GM12864 (cell line): ENCODE data around the gene GPBP1.
"Not testable (repeated sequence)": the region's sequence is repeated elsewhere in the genome, so short reads cannot be mapped to it uniquely, and the experiment has no call there.

Source experiments
- DNase-seq: peaks from one replicate; pipeline ENCODE4 v3.0.0-alpha.2; 2011; ENCODE audit warnings: low read depth
- H3K4me3 ChIP-seq: 2 replicates; pipeline ENCODE4 v1.5.1; 2011; ENCODE audit warnings: mild to moderate bottlenecking, low read depth, low read length, control low read depth
- CTCF ChIP-seq: IDR thresholded peaks from 2 replicates; pipeline ENCODE4 v1.5.1; 2011; ENCODE audit warnings: low read depth, mild to moderate bottlenecking, moderate library complexity, low read length, control low read depth, inconsistent platforms; ENCODE audit errors: missing control alignments

GPBP1 gene

GRCh38 chr5:57157131-57157530 lies 16.7 kb upstream of the GPBP1 start:
- no peak for TF ChIP-seq CTCF
- no peak for DNase-seq

GRCh38 chr5:57157666-57158065 lies 16.2 kb upstream of the GPBP1 start:
- DNase-seq = no peak
- TF ChIP-seq CTCF = no peak
- H3K4me3 ChIP-seq = no peak overlapping the region

More at GRCh38 chr5:57157131-57157530, 16.7 kb upstream of the GPBP1 start:
- no peak overlapping the region for H3K4me3 ChIP-seq

GRCh38 chr5:57163553-57164006 lies 10.3 kb upstream of the GPBP1 start:
- DNase-seq = no peak
- no peak for TF ChIP-seq CTCF
- H3K4me3 ChIP-seq = no peak overlapping the region

GRCh38 chr5:57164124-57164523 lies 9.7 kb upstream of the GPBP1 start:
- no peak overlapping the region for H3K4me3 ChIP-seq
- DNase-seq = no peak
- TF ChIP-seq CTCF = no peak

GRCh38 chr5:57165171-57165570 lies 8.7 kb upstream of the GPBP1 start:
- not testable (repeated sequence) for DNase-seq, H3K4me3 ChIP-seq

GRCh38 chr5:57166276-57166675 lies 7.6 kb upstream of the GPBP1 start:
- no peak for DNase-seq
- TF ChIP-seq CTCF = no peak
- no peak overlapping the region for H3K4me3 ChIP-seq

GRCh38 chr5:57167201-57167600 lies 6.7 kb upstream of the GPBP1 start:
- no peak for DNase-seq
- no peak for TF ChIP-seq CTCF
- H3K4me3 ChIP-seq = no peak overlapping the region

- DNase-seq, H3K4me3 ChIP-seq: not testable (repeated sequence)
These were observed 3.7 kb upstream of the GPBP1 start for GRCh38 chr5:57170116-57170515.
